ENCODE results near the gene PIGS. TPM values are rescaled to one million over a fixed set of nuclear protein-coding genes. Genes with fewer than 3 reads are reported as not detected.

Gene PIGS
- total RNA-seq (32.6 and 53.7 TPM in 2 replicates), polyA plus RNA-seq (59.9 and 68.4 TPM in 2 replicates), polyA minus RNA-seq (ENCODE audit: low replicate concordance) (126 and 153 TPM in 2 replicates)
- polyA plus RNA-seq (2012): 58.8 and 77.4 TPM in 2 replicates

DNA sequence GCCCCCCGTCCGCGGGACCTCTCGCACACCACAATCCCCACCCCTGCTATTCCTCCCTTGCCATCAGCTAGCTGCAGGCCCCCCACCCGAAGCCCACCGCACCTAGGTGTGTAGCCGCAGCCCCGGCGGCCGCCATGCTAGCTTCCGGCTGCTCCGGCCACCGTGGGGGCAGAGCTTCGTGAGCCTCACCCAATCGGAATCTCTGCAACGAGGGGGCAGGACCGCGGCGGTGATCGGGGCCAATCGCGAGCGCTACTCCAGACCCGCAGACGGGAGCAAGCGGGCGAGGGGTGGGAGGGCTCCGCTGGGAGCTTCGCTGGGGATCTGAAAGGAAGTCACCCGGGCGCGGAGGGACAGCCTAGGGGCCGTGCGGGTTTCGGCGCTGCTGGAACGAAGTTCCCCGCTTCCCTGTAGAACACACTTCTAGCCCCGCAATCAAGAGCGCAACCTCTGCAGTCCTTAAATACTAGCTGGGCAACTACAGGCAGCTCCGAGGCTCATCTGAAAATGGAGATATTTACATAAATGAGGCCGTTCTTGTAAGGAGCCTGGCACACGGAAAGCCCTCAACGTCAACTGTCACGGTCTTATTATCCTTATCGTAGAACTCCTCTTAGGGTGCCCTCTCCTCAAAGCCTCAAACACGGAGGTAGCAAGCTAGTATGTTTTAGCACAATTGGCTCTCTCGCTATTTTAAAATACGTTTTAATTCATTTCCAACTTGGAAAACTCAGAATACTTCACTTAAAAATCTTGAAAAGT, at the start of gene PIGS:
PIGS (minus strand) TSS at position 164 of the 762 bp plus-strand sequence; CDS start at position 136, 28 bp downstream.
- H3K9me3 ChIP-seq (ENCODE audit: control insufficient read depth, insufficient read depth, low read depth, low read length): no peaks in the 10 kb centered on the region
- peaks cover 5% of the 10 kb centered on the region for H3K36me3 ChIP-seq (ENCODE audit: control insufficient read depth, insufficient read depth, low read length)
- peak within 1 kb of the TSS; percentile 96 for H3K4me2 ChIP-seq (ENCODE audit: extremely low read depth, insufficient read depth, low read length)
- H2AFZ ChIP-seq (ENCODE audit: low read length): peak within 1 kb of the TSS; percentile 69
- peak within 1 kb of the TSS; percentile 83 for H3K9ac ChIP-seq (ENCODE audit: insufficient read depth, low read length)
- peaks cover 12% of the 10 kb centered on the region for H3K79me2 ChIP-seq (ENCODE audit: control insufficient read depth, insufficient read depth, low read length)
- H3K4me3 ChIP-seq (replicated peaks in 1 of 4; ENCODE audit: control extremely low read depth in 1 of 4, insufficient read depth in 1 of 4, low read depth in 3 of 4, low read length in 4 of 4): peak within 1 kb of the TSS; percentile 80 to 94 (median 89)
- no peaks in the 10 kb centered on the region for H4K20me1 ChIP-seq (ENCODE audit: control insufficient read depth, extremely low read depth, insufficient read depth, low read length)
- H3K4me1 ChIP-seq (ENCODE audit: control insufficient read depth, extremely low read depth, insufficient read depth, low read length): no peaks in the 10 kb centered on the region
- H3K27ac ChIP-seq (ENCODE audit: insufficient read depth, low read length): peak within 1 kb of the TSS; percentile 59
- H3K27me3 ChIP-seq (ENCODE audit: control insufficient read depth, insufficient read depth, low read length): no peaks in the 10 kb centered on the region
- TF ChIP-seq EZH2 (IDR thresholded peaks at IDR 0.05; ENCODE audit: low read length, missing control alignments): no peak
- peak; percentile 87 to 88 for DNase-seq (ENCODE audit: low read depth in 2 of 2)

DNA sequence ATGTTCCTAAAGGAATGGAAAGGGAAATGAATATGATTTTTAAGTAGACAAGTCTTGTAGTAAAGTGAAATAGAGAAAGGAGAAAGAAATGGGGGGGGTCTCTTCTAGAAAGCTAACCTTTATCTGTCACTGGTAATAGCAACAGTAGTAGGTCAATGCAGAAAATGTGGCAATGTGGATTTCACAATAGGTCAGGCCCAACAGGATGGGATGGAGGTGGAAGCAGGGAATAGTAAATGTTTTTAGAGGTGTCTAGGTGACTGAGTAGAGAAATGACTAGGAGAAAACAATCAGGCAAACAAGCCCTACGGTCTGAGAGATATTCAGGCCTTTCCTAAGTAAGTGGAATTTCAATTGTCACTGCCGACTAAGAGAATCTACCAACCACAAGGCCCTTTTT, 48.7 kb upstream of the PIGS start:
- H3K4me1 ChIP-seq (ENCODE audit: control insufficient read depth, extremely low read depth, insufficient read depth, low read length): no peaks in the 10 kb centered on the region
- H2AFZ ChIP-seq (ENCODE audit: low read length): no peak overlapping the region
- no peak for DNase-seq (ENCODE audit: low read depth in 2 of 2)
- no peaks in the 10 kb centered on the region for H3K9me3 ChIP-seq (ENCODE audit: control insufficient read depth, insufficient read depth, low read depth, low read length)
- H3K27me3 ChIP-seq (ENCODE audit: control insufficient read depth, insufficient read depth, low read length): no peaks in the 10 kb centered on the region
- no peak overlapping the region for H3K9ac ChIP-seq (ENCODE audit: insufficient read depth, low read length)
- H4K20me1 ChIP-seq (ENCODE audit: control insufficient read depth, extremely low read depth, insufficient read depth, low read length): no peaks in the 10 kb centered on the region
- H3K27ac ChIP-seq (ENCODE audit: insufficient read depth, low read length): no peak overlapping the region
- H3K4me3 ChIP-seq (replicated peaks in 1 of 4; ENCODE audit: control extremely low read depth in 1 of 4, insufficient read depth in 1 of 4, low read depth in 3 of 4, low read length in 4 of 4): no peak overlapping the region
- H3K4me2 ChIP-seq (ENCODE audit: extremely low read depth, insufficient read depth, low read length): no peak overlapping the region
- no peaks in the 10 kb centered on the region for H3K79me2 ChIP-seq (ENCODE audit: control insufficient read depth, insufficient read depth, low read length)
- TF ChIP-seq, protein P1, sequence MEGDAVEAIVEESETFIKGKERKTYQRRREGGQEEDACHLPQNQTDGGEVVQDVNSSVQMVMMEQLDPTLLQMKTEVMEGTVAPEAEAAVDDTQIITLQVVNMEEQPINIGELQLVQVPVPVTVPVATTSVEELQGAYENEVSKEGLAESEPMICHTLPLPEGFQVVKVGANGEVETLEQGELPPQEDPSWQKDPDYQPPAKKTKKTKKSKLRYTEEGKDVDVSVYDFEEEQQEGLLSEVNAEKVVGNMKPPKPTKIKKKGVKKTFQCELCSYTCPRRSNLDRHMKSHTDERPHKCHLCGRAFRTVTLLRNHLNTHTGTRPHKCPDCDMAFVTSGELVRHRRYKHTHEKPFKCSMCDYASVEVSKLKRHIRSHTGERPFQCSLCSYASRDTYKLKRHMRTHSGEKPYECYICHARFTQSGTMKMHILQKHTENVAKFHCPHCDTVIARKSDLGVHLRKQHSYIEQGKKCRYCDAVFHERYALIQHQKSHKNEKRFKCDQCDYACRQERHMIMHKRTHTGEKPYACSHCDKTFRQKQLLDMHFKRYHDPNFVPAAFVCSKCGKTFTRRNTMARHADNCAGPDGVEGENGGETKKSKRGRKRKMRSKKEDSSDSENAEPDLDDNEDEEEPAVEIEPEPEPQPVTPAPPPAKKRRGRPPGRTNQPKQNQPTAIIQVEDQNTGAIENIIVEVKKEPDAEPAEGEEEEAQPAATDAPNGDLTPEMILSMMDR (conservative IDR thresholded peaks at IDR 0.05 in 1 of 2, IDR thresholded peaks at IDR 0.05 in 1 of 2; ENCODE audit: low read depth in 1 of 2, low read length in 2 of 2): no peak
- no peak for TF ChIP-seq EZH2 (IDR thresholded peaks at IDR 0.05; ENCODE audit: low read length, missing control alignments)
- peaks cover 17% of the 10 kb centered on the region for H3K36me3 ChIP-seq (ENCODE audit: control insufficient read depth, insufficient read depth, low read length)

DNA sequence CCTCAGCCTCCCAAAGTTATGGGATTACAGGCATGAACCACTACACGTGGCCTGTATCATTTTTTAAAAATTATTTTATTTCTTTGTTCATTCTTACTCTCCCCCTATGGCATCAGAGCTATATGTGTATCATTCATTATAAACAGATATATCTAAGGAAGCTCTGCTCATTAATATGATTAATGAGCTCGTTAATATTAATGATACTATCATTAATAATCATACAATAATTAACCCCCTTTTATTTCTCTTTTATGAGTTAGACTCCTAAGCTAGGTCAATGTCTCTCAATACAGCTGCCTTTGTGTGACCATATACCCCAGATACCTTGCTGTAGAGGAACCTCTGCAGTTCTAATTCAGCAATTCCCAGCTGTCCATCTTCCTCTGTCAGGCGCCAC, 47.1 kb upstream of the PIGS start:
- Histone ChIP-seq H3K27ac (ENCODE audit: insufficient read depth, low read length) (no peak overlapping the region), H3K9me3 (ENCODE audit: control insufficient read depth, insufficient read depth, low read depth, low read length) (no peaks in the 10 kb centered on the region), H3K36me3 (ENCODE audit: control insufficient read depth, insufficient read depth, low read length) (peaks cover 16% of the 10 kb centered on the region), H3K4me2 (ENCODE audit: extremely low read depth, insufficient read depth, low read length) (no peak overlapping the region), H3K4me3 (replicated peaks in 1 of 4; ENCODE audit: control extremely low read depth in 1 of 4, insufficient read depth in 1 of 4, low read depth in 3 of 4, low read length in 4 of 4) (no peak overlapping the region), H3K27me3 (ENCODE audit: control insufficient read depth, insufficient read depth, low read length) (no peaks in the 10 kb centered on the region), H3K9ac (ENCODE audit: insufficient read depth, low read length) (no peak overlapping the region), H3K4me1 (ENCODE audit: control insufficient read depth, extremely low read depth, insufficient read depth, low read length) (no peaks in the 10 kb centered on the region), H3K79me2 (ENCODE audit: control insufficient read depth, insufficient read depth, low read length) (no peaks in the 10 kb centered on the region), H4K20me1 (ENCODE audit: control insufficient read depth, extremely low read depth, insufficient read depth, low read length) (no peaks in the 10 kb centered on the region), H2AFZ (ENCODE audit: low read length) (no peak overlapping the region)
- TF ChIP-seq, protein P1 (conservative IDR thresholded peaks at IDR 0.05 in 1 of 2, IDR thresholded peaks at IDR 0.05 in 1 of 2; ENCODE audit: low read depth in 1 of 2, low read length in 2 of 2): no peak
- TF ChIP-seq EZH2 (IDR thresholded peaks at IDR 0.05; ENCODE audit: low read length, missing control alignments): no peak
- no peak for DNase-seq (ENCODE audit: low read depth in 2 of 2)
